SU-DHL-6 (cell line): ENCODE data around the gene ZBTB7B.

ENCODE experiments used
- EZH2phosphoT487 ChIP-seq: fragments of 200-600 bp; sonication (generic), shearing (Covaris generic); conservative IDR thresholded peaks from 2 replicates; pipeline ENCODE4 v1.6.1; 2018; ENCODE audit warnings: mild to moderate bottlenecking, antibody characterized with exemption, low read length, moderate library complexity, mixed read lengths
- TF ChIP-seq, protein P1 (sequence below): fragments of 200-600 bp; sonication (generic); IDR thresholded peaks from one replicate; pipeline ENCODE4 v1.5.1; 2017; ENCODE audit warnings: antibody characterized with exemption, mild to moderate bottlenecking, low read length, moderate library complexity; ENCODE audit not compliant: insufficient read depth, poor library complexity, severe bottlenecking

DNA sequence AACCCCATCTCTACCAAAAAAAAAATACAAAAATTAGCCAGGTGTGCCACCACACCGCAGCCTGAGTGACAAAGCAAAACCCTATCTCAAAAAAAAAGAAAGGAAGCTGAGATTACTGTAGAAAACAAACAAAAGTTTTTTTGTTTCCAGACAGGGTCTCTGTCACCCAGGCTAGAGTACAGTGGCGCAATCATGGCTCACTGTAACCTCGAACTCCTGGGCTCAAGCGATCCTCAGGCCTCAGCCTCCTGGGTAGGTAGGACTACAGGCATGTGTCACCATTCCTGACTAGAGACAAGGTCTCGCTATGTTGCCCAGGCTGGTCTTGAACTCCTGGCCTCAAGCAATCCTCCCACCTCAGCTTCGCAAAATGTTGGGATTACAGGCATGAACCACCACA is 38.2 kb upstream of the ZBTB7B start:
- TF ChIP-seq, protein P1, sequence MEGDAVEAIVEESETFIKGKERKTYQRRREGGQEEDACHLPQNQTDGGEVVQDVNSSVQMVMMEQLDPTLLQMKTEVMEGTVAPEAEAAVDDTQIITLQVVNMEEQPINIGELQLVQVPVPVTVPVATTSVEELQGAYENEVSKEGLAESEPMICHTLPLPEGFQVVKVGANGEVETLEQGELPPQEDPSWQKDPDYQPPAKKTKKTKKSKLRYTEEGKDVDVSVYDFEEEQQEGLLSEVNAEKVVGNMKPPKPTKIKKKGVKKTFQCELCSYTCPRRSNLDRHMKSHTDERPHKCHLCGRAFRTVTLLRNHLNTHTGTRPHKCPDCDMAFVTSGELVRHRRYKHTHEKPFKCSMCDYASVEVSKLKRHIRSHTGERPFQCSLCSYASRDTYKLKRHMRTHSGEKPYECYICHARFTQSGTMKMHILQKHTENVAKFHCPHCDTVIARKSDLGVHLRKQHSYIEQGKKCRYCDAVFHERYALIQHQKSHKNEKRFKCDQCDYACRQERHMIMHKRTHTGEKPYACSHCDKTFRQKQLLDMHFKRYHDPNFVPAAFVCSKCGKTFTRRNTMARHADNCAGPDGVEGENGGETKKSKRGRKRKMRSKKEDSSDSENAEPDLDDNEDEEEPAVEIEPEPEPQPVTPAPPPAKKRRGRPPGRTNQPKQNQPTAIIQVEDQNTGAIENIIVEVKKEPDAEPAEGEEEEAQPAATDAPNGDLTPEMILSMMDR = no peak
- no peak for TF ChIP-seq EZH2phosphoT487
